ENCODE data around the gene COX19. TPM values are rescaled to one million over a fixed set of nuclear protein-coding genes. Genes with fewer than 3 reads are reported as not detected.

COX19 gene
- total and polyA plus RNA-seq, 2 experiments from 2014 or later = 18.1 to 18.3 TPM

DNA sequence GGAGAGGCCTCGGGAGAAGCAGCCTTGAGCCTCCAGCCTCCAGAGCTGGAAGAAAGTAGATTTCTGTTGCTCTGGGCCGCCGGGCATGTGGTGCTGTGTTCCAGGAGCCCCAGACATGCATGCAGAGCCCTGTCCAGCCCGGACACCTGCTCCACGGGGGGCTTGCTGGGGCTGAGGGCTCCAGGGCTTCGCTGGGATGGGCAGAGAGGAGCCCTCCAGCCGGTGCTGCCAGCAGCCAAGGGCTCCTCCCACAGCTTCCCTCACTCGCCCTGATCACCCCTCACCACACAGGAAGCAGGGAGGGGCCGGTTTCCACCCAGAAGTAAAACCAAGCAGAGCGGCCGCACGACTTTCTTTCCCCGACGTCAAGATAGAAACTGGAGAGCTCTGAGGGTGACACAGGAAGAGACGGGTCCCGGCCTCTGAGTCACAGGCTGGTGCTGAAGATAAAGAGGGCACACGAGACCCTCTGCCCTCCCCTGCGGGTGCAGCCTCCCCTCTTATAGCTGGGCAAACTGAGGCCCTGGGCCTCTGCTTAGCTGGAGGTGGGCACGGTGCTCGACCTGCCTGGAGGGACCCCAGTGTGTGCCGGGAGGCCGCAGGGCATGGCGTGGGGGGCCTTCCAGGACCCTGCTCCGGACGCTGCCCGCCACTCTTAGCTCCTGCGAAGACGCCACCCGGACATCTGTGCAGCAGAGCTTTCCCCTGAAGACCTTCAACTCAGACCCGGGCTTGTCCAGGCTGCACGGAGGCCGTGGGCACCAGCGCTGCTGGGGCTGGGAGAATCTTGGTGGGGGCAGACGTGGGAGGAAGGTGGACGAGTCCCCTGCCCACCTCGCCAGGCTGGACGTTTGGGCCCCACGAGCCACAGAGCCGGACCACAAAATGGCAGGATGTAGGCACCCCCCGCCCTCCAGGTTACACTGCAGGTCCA is 52.0 kb downstream of the COX19 start:
- Histone ChIP-seq H3K36me3 (no peaks in the 10 kb centered on the region), H3K27ac (no peak overlapping the region), H3K4me1 (ENCODE audit: low read depth) (no peaks in the 10 kb centered on the region), H3K9me3 (ENCODE audit: low read depth) (no peaks in the 10 kb centered on the region), H3K27me3 (no peaks in the 10 kb centered on the region), H3K4me3 (no peak overlapping the region)
- peak; percentile 38 to 48 for DNase-seq (ENCODE audit: low read depth in 1 of 2, low spot score in 1 of 2)
- TF ChIP-seq, protein P1, sequence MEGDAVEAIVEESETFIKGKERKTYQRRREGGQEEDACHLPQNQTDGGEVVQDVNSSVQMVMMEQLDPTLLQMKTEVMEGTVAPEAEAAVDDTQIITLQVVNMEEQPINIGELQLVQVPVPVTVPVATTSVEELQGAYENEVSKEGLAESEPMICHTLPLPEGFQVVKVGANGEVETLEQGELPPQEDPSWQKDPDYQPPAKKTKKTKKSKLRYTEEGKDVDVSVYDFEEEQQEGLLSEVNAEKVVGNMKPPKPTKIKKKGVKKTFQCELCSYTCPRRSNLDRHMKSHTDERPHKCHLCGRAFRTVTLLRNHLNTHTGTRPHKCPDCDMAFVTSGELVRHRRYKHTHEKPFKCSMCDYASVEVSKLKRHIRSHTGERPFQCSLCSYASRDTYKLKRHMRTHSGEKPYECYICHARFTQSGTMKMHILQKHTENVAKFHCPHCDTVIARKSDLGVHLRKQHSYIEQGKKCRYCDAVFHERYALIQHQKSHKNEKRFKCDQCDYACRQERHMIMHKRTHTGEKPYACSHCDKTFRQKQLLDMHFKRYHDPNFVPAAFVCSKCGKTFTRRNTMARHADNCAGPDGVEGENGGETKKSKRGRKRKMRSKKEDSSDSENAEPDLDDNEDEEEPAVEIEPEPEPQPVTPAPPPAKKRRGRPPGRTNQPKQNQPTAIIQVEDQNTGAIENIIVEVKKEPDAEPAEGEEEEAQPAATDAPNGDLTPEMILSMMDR (IDR thresholded peaks at IDR 0.05; ENCODE audit: low read depth, low read length) = no peak

GRCh38 chr7:922334-923107 is 52.8 kb downstream of the COX19 start:
- no peaks in the 10 kb centered on the region for H3K36me3 ChIP-seq
- no peaks in the 10 kb centered on the region for H3K27me3 ChIP-seq
- no peaks in the 10 kb centered on the region for H3K4me1 ChIP-seq (ENCODE audit: low read depth)
- no peak overlapping the region for H3K27ac ChIP-seq
- TF ChIP-seq, protein P1 (IDR thresholded peaks at IDR 0.05; ENCODE audit: low read depth, low read length) = no peak
- H3K9me3 ChIP-seq (ENCODE audit: low read depth) = no peaks in the 10 kb centered on the region
- no peak for DNase-seq (ENCODE audit: low read depth in 1 of 2, low spot score in 1 of 2)
- H3K4me3 ChIP-seq = no peak overlapping the region

DNA sequence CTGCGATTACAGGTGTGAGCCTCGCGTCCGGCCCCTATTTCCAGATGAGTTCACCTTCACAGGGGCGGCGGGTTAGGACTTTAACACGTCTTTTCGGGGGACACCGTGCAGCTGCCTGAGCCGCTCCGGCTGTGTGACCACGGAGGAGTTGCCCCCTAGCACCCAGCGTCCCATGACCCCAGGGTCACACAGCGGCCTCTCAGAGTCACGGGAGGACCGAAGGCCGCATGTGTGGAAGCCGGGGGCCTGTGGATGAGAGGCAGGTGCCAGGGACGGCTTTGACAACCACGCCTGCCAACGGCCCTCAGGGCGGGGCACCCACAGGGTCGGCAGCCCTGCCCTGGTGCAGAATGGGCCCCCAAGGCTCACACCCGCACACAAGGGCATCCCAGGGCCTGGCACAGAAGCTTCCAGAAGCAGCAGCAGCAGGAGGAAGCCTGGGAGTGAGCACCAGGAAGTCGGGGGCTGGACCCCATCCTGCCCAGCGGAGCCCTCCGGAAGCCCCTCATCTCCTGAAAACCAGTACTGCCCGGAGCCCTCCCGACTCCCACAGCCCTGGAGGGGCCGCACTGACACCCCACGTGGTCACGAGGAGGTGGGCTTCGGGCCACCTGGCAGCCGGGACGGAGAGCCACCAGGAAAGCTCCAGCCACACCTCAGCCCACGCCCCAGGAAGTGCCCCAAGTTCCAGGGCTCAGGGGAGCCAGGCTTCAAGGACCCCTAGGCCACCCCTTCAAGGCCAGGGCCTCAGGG is 53.6 kb downstream of the COX19 start:
- H3K36me3 ChIP-seq = no peaks in the 10 kb centered on the region
- H3K27me3 ChIP-seq = no peaks in the 10 kb centered on the region
- H3K4me1 ChIP-seq (ENCODE audit: low read depth) = no peaks in the 10 kb centered on the region
- H3K4me3 ChIP-seq = no peak overlapping the region
- H3K9me3 ChIP-seq (ENCODE audit: low read depth) = no peaks in the 10 kb centered on the region
- no peak overlapping the region for H3K27ac ChIP-seq
- TF ChIP-seq, protein P1 (IDR thresholded peaks at IDR 0.05; ENCODE audit: low read depth, low read length) = no peak
- DNase-seq (ENCODE audit: low read depth in 1 of 2, low spot score in 1 of 2) = no peak

- Histone ChIP-seq H3K27me3 (no peaks in the 10 kb centered on the region), H3K4me1 (ENCODE audit: low read depth) (no peaks in the 10 kb centered on the region), H3K27ac (no peak overlapping the region), H3K9me3 (ENCODE audit: low read depth) (no peaks in the 10 kb centered on the region), H3K4me3 (no peak overlapping the region), H3K36me3 (no peaks in the 10 kb centered on the region)
- TF ChIP-seq, protein P1 (IDR thresholded peaks at IDR 0.05; ENCODE audit: low read depth, low read length) = no peak
- no peak for DNase-seq (ENCODE audit: low read depth in 1 of 2, low spot score in 1 of 2)
These were observed 54.3 kb downstream of the COX19 start for GRCh38 chr7:921071-921461.

DNA sequence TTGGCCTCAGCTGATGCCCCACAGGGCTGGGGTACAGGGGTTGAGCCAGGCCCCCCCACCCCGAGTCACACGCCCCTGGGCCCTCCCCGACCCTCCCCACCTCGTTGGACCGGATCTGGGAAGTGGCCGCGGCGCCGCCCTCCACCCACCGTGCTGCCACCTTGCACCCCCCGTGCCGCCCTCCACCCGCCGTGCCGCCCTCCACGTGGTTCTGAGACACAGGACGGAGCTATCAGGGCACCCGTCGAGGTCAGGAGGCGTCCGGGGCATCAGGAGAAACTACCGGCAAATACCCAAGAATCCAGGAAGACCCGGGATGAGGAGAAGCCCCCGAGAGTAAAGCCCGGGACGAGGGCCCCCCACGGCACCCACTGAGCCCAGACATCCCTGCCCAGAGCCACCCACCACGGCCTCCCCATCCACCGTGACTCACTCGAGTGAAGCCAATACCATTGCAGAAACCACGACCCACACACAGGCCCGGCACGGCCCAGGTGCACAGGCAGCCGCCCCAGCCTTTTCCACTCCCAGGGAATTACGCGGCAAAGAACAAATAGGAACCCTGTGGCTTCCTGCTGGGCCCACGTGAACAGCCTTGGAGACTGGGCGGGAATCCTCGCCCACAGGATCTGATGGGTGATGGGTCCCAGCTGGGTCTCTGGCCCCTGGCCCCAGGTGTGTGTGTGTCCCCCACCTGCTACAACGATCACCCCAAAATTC is 54.8 kb downstream of the COX19 start:
- no peaks in the 10 kb centered on the region for H3K36me3 ChIP-seq
- H3K9me3 ChIP-seq (ENCODE audit: low read depth) = no peaks in the 10 kb centered on the region
- H3K4me3 ChIP-seq = no peak overlapping the region
- no peak overlapping the region for H3K27ac ChIP-seq
- H3K27me3 ChIP-seq = no peaks in the 10 kb centered on the region
- no peak for DNase-seq (ENCODE audit: low read depth in 1 of 2, low spot score in 1 of 2)
- no peaks in the 10 kb centered on the region for H3K4me1 ChIP-seq (ENCODE audit: low read depth)
- TF ChIP-seq, protein P1 (IDR thresholded peaks at IDR 0.05; ENCODE audit: low read depth, low read length) = no peak

Data from cardiac muscle cell (in vitro differentiated cells and primary cell).